Activated T-cell treated with anti-CD3 and anti-CD28 coated beads for 48 hours (primary cell): ENCODE results near the gene MPRIP.
"Not testable (repeated sequence)": the region's sequence is repeated elsewhere in the genome, so short reads cannot be mapped to it uniquely, and the experiment has no call there.

ENCODE experiments used
- DNase-seq: peaks from one replicate; pipeline ENCODE4 v3.0.0-alpha.2; 2020; ENCODE audit warnings: low read depth

Gene MPRIP

DNA sequence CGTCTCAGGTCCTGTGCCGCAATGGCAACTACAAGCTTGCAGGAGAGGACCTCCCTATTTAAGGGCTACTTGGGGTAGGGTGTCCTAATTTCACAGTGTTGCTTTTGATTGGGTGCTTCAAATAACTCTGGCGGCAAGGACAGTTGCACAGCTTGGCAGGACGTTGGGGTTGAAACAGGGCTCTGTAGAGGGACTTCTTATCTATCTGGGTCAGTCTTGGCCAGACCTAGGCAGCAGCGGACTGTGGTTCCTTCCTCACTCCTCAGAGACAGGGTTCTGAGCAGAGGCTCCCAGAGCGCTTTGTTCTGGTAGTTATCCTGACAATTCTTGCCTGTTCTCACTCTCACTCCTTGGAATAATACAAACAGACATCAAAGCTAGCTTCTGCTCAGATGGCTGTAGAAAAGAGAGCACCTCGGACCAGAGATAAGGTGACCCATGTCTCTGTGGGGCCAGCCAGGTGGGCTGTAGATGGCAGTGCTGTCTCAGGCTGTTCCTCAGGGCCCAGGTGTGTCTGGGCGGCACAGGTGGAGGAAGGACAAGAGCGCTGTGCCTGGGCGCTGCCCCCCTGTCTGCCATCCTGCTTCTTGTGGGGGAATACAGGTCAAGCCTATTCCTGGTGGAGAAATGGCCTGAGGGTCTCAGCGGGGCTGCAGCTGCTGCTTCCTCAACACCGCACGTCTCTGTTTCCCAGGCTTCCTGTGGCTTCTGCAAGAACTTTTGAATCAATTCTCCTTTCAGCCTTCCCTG is 102.8 kb downstream of the MPRIP start:
- no peak for DNase-seq

DNA sequence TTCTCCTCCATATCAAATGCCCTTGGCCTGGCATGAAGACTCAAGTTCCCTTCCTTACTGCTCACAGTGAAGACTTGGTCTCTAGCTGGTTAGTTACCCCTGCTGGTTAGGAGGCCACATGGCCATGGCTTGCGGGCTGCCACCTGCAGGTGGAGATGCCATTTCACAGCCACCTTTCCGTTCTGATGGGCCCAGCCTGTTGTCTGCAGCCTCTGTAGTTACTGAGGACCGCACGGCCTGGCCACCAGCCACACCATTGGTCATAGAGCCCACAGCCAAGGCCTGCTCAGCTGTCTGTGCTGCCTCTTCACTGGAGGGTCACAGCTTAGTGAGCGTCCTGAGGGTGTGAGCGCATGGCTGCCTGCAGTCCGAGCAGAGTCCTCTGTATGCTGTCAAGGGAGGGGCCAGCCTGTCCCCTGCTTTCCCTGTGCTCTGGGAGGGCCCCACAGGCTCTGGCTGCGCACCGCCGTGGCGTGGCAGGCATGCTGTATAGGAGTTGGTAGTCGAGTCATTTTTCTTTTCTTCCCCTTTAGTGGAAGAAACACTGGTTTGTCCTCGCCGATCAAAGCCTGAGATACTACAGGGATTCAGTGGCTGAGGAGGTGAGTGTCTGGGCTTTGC is 104.6 kb downstream of the MPRIP start:
- DNase-seq, result peak; percentile 8

DNA sequence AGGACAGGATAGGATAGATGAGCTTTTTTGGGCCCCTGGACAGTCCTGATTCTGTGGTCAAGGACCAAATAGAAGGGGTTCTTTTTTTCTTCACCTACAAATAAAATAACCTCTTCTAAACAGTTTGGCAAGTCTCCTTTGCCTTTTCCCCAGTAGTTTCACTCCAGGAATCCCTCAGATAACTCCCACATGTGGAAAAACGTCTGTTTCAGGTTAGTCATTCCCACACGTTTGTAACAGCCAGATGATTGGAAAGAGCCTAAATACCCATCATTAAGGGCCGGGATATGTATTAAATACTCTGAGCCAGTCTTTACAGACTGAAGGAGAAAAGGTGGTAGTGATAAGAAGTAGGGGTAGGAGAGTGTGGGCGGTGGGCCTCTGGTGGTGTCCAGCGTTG is 105.6 kb downstream of the MPRIP start:
- DNase-seq, result no peak

DNA sequence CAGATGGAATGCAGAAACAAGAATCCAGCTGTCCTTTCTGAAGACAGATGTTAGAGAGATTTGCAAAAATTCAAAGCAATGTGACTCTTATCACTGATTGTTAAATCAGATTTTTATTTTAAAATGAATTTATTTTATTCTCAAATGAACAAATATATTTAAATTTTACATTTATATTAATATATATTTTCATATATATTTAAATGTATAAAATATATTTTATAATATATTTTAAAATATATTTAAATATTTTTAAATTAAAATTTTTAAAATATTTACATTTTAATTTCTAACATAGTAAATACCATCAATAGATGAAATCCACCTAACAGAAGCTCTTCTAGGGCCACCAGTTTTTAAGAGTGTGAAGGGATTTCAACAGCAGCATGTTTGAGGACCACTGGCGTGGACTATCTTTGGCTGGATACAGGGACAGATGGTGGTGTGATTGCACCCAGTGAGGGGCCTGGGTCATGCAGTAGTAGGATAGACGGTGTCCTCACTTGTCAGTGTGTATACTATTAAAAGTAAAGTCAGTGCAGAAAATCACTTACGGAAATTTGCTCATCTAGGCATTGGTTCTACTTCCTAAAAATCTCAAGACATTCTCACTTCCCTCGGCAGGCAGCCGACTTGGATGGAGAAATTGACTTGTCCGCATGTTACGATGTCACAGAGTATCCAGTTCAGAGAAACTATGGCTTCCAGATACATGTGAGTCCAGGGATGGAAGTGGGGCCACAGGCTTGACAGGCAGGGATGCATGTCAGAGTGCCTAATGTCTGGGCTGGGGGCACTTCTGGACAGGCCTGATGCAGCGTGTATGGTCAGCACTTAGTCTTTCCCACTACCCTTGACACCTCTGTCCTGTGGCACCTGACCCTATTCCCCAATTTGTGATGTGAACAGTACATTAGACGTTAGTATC is 107.5 kb downstream of the MPRIP start:
- no peak for DNase-seq

DNA sequence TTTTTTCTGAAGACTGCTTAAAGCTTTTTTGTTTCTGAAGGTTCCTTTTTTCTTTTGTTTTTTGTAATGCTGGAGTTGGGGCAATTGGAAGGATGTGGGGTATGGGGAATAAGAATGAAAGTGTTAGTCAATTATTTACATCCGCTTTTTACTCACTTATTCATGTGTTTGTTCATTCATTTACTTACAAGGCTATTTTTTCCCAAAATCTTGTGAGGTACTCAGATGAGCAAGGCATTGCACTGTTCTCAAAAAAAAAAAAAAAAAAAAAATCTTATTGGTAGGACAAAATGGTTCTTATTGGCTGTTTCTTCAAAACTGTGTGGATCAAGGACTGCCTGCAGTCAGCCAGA is 108.2 kb downstream of the MPRIP start:
- DNase-seq, result no peak

DNA sequence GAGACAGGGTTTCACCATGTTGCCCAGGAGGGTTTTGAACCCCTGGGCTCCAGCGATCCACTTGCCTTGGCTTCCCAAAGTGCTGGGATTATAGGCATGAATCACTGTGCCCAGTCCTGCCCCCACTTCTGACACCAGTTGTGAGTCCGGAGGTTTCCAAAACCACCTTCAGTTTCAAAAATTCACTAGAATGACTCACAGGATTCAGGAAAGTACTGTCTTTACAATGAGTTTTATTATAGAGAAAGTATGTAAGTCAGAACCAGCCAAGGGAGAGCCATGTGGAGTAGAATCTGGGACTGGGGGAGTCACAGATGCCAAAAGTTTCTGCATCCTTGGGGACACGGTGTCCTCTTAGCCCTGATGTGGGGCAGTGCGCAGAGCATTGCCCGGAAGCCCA is 108.8 kb downstream of the MPRIP start:
- peak; percentile 6 for DNase-seq

DNA sequence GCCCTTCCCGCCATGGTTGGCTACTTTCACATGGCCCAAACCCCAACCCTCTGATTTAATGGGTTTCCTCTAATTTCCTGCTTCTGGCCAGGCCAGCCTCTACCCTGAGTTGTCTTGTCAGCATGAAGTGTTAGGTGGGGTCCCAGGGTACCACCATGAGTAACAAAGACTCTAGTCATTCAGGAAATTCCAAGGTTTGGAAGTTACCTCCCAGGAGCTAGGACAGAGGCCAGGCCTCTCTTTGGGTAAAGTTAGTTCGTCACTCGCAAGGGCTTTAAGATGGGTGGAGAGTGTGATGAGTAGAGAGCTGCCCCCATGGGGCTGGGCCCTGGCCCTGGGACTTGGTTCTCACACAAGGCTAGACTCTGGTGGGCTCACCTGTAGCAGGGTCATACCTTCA is 109.3 kb downstream of the MPRIP start:
- DNase-seq, result no peak

DNA sequence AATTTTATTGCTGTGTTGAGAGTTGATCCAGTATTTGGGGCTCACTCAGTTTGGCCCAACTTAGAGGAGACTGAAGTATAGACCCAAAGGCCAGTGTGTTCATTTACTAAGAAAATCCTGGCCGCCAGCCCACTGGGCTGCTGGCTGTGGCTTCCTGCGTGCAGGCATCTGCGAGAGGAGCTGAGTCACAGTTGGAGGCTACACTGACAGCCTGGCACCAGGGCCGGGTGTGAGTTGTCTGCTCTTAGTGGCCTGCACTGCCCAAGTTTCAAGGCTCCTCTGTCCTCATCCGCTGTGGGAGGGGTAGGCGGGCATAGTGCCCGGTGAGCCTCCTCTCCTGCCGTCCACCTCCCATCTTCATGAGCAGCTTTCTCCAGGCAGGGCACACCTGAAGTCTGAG is 109.7 kb downstream of the MPRIP start:
- peak; percentile 22 for DNase-seq

DNA sequence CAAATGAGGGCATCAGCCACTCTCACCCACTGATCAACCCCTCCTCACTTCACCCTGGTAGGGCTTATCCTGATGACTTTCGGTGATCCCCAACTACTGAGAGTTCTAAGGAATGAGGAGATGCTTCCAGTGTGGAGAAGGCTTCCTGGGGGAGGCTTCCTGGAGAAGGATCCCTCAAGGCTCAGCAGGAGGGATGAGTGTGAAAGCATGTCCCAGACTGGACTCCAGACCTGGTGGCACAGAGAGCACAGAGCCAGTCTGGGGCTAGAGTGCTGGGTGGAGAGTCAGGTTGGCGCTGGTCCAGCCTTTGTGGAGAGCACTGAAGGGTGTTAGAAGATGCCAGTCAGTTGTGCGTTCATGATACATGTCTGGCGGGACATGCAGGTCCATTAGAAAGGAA is 110.1 kb downstream of the MPRIP start:
- no peak for DNase-seq

DNA sequence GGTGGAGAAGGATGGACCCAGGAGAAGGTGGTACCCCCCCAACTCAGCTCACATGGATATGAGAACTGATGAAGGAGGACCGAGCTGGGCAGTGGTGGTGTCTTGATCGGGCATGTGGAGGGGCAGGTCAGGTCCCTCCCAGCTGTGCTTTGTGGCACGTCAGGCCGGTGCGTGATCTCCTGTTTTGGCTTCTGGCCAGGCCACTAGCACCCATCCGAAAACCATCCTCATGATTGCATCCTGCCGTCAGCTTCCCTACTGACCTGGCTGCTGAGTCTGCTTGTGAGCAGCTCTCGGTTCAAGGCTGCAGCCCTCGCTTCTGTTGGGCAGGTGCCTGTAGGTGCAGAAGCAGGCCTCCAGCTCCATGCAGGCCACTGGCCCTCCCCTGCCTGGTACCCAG is 110.8 kb downstream of the MPRIP start:
- no peak for DNase-seq

DNA sequence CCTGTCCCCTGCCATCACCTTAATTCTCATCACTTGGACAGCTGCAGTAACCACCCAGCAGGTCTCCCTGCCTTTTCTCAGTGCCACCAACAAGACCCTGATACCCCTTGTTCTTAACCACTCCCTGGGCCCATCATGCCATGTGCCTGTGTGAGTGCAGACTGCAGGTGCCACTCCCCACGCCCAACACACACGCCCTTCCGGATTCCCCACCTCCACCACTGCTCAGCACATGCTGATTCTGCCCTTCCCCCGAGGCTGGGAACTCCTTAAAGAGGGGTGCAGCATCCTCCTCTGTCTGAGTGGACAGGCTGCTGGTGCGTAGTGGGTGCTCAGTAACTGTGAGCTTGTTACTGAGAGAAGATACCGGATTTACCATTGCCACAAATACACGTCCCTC is 111.5 kb downstream of the MPRIP start:
- no peak for DNase-seq

DNA sequence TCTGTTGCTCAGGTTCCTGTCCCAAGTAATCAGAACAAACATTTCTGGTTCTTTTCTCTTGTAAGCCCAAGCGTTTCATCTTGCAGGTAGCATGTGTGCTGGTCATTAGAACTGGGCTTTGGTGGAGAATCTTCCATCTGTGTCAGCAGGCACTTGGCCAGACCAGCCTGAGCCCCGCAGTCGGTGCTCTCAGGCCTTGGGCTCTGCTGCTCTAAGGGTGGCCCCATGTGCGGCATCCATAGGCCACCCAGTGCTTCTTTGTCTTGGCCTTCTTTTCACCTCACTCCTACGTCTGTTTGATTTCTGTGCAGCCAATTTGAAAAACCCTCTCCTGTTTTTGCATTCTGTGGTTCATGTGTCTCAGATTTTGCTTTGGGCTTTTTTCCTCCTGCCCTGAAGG is 112.3 kb downstream of the MPRIP start:
- DNase-seq, result no peak

DNA sequence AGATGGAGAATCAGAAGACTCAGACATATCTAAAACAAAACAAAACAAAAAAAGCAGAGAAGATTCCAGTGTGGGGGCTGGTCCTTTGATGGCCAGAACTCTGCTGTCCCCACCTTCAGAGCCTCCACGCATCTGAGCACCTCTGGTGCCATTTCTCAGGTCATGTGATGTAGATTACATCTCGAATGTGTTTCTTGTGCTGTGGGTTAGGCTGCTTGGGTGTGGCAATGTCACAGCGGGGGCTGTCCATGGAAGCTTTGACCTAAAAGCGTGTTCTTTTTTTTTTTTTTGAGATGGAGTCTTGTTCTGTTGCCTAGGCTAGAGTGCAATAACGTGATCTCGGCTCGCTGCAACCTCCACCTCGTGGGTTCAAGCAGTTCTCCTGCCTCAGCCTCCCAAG is 112.7 kb downstream of the MPRIP start:
- no peak for DNase-seq

DNA sequence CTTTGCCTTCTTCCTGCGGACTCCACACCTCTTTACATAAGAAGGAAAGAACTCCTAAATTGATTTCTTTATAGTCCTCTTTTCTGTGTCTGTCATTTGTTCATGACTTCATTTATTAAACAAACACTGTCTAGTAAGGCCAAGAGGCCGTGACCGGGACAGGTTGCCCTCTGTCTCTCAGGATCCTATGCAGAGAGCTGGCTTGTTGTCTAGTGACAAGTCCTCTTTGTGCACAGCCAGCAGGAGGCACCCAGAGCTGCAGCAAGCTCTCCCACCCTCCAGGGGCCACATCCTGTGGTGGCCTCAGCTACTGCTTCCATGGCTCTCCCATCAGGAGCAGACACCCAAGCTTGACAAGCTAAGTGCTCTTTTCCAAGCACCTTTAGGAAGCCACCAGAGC is 113.3 kb downstream of the MPRIP start:
- no peak for DNase-seq

DNA sequence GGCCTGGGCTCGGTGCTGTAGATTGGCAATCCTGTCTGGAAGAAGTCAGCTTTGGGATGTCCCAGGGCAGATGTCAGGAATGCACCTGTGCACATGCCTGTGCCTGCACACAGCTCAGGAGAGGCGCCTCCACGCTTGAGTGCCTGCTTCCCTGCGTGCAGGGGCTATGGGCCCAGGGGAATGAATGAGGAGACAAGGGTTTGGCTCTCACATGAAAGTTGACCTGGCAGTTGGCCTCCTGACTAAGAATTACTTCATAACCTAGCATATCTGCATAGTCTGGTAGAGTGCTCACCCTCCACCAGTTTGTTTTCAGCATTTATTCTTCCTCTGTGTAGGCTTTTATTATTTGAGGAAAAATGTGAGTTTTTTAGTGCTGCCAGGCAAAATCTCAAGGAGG is 113.8 kb downstream of the MPRIP start:
- DNase-seq, result no peak

DNA sequence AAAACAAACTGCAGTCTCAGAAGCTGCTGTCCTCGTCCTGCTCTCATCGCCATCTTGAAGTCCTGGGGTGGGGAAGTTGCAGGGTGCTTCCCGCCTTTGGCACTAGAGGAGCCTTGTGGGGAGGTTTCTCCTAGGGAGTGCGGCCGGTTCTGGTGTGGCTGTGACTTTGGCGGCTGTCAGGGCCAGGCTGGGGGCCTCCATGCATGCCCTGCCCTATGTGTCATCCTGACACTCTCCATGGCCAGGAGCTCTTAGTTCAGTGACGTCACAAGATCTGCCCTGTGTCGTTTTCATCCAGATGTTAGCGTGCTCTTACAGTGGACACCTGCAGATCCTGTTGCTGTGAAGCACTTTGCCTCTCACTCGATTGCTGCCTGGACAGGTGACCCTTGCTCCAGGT is 114.3 kb downstream of the MPRIP start:
- no peak for DNase-seq

DNA sequence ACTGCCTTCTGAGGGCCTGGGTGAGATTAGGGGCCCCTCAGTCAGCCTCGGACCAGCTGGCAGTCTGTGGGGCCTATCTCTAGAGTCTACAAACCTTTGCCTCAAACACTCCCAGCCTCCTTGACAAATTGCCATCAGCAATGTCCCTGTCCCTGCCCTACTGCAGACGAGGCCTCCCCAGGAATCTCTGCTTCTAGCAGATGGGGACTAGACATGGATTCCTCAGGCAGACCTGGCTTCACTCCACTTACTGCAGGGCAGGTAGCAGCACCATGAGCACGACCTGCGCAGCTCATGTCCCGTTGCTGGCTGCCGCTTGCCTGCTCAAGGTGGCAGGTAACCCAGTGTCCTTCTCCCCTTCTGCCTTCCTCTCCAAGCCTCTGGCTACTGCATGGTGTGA is 114.8 kb downstream of the MPRIP start:
- DNase-seq, result no peak

DNA sequence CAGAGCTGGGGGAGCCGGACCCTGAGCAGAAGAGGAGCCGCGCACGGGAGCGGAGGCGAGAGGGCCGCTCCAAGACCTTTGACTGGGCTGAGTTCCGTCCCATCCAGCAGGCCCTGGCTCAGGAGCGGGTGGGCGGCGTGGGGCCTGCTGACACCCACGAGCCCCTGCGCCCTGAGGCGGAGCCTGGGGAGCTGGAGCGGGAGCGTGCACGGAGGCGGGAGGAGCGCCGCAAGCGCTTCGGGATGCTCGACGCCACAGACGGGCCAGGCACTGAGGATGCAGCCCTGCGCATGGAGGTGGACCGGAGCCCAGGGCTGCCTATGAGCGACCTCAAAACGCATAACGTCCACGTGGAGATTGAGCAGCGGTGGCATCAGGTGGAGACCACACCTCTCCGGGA is 116.2 kb downstream of the MPRIP start:
- not testable (repeated sequence) for DNase-seq

DNA sequence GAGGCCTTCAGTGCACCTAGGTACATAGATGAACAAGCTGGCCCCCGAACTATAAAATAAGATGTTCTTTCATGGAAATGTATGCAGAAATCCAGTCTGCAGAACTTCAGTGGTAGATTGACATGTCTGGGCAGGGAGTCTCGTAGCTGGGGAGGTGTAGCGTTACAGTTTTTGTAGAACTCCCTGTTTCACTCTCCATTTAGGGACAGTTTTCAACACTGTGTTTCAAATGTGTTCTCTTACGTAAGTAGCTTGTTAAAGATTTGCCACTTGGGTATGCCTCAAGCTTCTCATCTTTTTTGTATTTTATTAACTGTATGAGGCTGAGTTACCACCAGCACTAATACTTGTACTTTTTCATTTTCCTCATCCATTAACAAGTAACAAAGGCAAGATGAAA is 117.3 kb downstream of the MPRIP start:
- DNase-seq, result no peak

DNA sequence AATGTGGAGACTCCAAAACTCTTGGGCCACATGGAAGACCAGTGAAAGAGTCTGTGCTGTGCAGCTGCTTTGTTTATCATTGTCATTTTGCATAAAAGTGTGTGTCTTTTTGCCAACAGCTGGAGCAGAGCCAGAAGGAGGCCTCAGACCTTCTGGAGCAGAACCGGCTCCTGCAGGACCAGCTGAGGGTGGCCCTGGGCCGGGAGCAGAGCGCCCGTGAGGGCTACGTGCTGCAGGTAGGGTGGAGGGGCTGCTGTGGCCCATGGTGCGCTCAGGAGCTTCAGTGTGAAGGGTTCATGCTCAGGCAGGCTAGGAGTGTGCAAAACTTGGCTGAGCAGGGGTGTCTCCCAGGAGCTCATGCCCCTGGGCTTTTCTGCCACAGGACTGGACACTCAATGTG is 118.9 kb downstream of the MPRIP start:
- no peak for DNase-seq

DNA sequence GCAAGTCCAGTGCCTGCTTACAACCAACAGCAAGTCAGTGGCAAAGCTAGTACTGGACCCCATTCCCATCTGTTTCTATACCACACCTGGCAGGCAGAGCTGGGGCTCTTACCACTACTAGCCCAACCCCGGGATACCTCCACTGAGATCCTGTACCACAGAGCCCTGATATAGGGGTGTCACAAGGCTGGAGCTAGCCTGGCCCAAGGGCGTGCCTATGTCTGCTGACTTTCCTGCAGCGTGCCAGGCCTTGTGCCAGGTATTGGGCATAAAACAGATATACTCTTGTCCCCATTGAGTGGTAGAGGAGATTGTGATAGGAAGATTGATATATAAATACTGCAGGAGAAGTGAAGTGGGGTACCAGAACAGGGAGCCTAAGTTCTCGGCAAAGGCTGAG is 119.5 kb downstream of the MPRIP start:
- no peak for DNase-seq

DNA sequence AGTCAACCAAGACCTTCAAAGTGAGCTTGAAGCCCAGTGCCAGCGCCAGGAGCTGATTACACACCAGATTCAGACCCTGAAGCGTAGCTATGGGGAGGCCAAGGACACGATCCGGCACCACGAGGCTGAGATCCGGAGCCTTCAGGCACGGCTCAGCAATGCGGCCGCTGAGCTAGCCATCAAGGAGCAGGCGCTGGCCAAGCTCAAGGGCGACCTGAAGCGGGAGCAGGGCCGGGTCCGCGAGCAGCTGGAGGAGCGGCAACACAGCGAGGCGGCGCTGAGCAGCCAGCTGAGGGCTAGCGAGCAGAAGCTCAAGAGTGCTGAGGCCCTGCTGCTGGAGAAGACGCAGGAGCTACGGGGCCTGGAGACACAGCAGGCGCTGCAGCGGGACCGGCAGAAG is 121.9 kb downstream of the MPRIP start:
- no peak for DNase-seq

DNA sequence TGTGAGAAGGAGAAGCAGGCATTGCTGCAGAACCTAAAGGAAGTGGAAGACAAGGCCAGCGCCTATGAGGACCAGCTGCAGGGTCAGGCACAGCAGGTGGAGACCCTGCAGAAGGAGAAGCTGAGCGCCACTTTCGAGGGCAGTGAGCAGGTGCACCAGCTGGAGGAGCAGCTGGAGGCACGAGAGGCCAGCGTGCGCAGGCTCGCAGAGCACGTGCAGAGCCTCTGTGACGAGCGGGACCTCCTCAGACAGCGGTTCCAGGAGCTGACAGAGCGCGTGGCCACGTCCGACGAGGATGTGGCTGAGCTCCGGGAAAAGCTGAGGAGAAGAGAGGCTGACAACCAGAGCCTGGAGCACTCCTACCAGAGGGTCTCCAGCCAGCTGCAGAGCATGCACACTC is 122.4 kb downstream of the MPRIP start:
- DNase-seq, result no peak
